OCI-LY1 (cell line): ENCODE measurements around the gene TMPRSS5.

Experiments used
- H2AFZ ChIP-seq: fragments of 200-600 bp; sonication (generic), shearing (Covaris generic); 2 replicates; pipeline ENCODE4 v1.6.0; 2014; ENCODE audit warnings: antibody characterized with exemption, mild to moderate bottlenecking, low read length
- H3F3A ChIP-seq: fragments of 200-600 bp; sonication (generic), shearing (Covaris generic); 2 replicates; pipeline ENCODE4 v1.6.0; 2014; ENCODE audit warnings: mild to moderate bottlenecking, antibody characterized with exemption, low read length, moderate library complexity; ENCODE audit not compliant: insufficient read depth
- H3K27ac ChIP-seq: fragments of 200-600 bp; sonication (generic); 2 replicates; pipeline ENCODE4 v1.5.1; 2014; ENCODE audit warnings: low read length, mixed run types, mild to moderate bottlenecking, low read depth; ENCODE audit not compliant: poor library complexity, severe bottlenecking
- H3K27me3 ChIP-seq: fragments of 200-600 bp; sonication (generic); 2 replicates; pipeline ENCODE4 v1.6.0; 2014; ENCODE audit warnings: antibody characterized with exemption, mild to moderate bottlenecking, low read length, moderate library complexity; ENCODE audit not compliant: insufficient read depth
- H3K36me3 ChIP-seq: fragments of 200-600 bp; sonication (generic); 2 replicates; pipeline ENCODE4 v1.6.1; 2014; ENCODE audit warnings: mild to moderate bottlenecking, antibody characterized with exemption, low read length, moderate library complexity, mixed read lengths; ENCODE audit not compliant: insufficient read depth
- H3K4me1 ChIP-seq: fragments of 200-600 bp; sonication (generic); 2 replicates; pipeline ENCODE4 v1.5.1; 2014; ENCODE audit warnings: mild to moderate bottlenecking, low read length, moderate library complexity; ENCODE audit not compliant: insufficient read depth, severe bottlenecking
- H3K4me2 ChIP-seq: fragments of 200-600 bp; sonication (generic), shearing (Covaris generic); 2 replicates; pipeline ENCODE4 v1.6.1; 2014; ENCODE audit warnings: low read length
- H3K4me3 ChIP-seq: fragments of 200-600 bp; sonication (generic); 2 replicates; pipeline ENCODE4 v1.5.1; 2014; ENCODE audit warnings: low read length, low read depth, mild to moderate bottlenecking, mixed read lengths; ENCODE audit not compliant: poor library complexity, severe bottlenecking
- H3K79me2 ChIP-seq: fragments of 200-600 bp; shearing (Covaris generic); 2 replicates; pipeline ENCODE4 v1.6.1; 2016; ENCODE audit warnings: mixed run types, low read length, mixed read lengths; ENCODE audit not compliant: insufficient read depth
- H3K9ac ChIP-seq: fragments of 200-600 bp; sonication (generic), shearing (Covaris generic); 2 replicates; pipeline ENCODE4 v1.6.1; 2014; ENCODE audit warnings: mild to moderate bottlenecking, low read length, mixed read lengths
- H3K9me2 ChIP-seq: fragments of 200-600 bp; sonication (generic), shearing (Covaris generic); 2 replicates; pipeline ENCODE4 v1.6.1; 2014; ENCODE audit warnings: low read depth, mild to moderate bottlenecking, low read length, mixed read lengths
- H3K9me3 ChIP-seq: fragments of 200-600 bp; shearing (Covaris generic); 2 replicates; pipeline ENCODE4 v1.6.1; 2014; ENCODE audit warnings: low read length, mixed read lengths
- H4K20me1 ChIP-seq: fragments of 200-600 bp; sonication (generic), shearing (Covaris generic); 2 replicates; pipeline ENCODE4 v1.6.0; 2016; ENCODE audit warnings: mild to moderate bottlenecking, low read length; ENCODE audit not compliant: insufficient read depth
- CTCF ChIP-seq: fragments of 200-600 bp; sonication (generic), shearing (Covaris generic); IDR thresholded peaks from 2 replicates; pipeline ENCODE4 v1.5.1; 2017; ENCODE audit warnings: mild to moderate bottlenecking, antibody characterized with exemption, low read length, moderate library complexity, mixed read lengths
- EZH2 ChIP-seq: fragments of 200-600 bp; sonication (generic), shearing (Covaris generic); IDR thresholded peaks from 2 replicates; pipeline ENCODE4 v1.8.0; 2017; ENCODE audit warnings: borderline replicate concordance, mixed run types, mild to moderate bottlenecking, antibody characterized with exemption, low read length, moderate library complexity, mixed read lengths

TMPRSS5 gene

GRCh38 chr11:113681282-113681681, 24.8 kb downstream of the TMPRSS5 start:
- H3K4me1 ChIP-seq, result no peaks in the 10 kb centered on the region
- H3K9ac ChIP-seq, result no peak overlapping the region
- no peaks in the 10 kb centered on the region for H3K9me3 ChIP-seq
- H2AFZ ChIP-seq, result no peak overlapping the region
- TF ChIP-seq CTCF, result no peak
- TF ChIP-seq EZH2, result no peak
- no peak overlapping the region for H3K27ac ChIP-seq
- no peaks in the 10 kb centered on the region for H4K20me1 ChIP-seq
- H3K79me2 ChIP-seq, result no peaks in the 10 kb centered on the region
- no peaks in the 10 kb centered on the region for H3F3A ChIP-seq
- H3K27me3 ChIP-seq, result no peaks in the 10 kb centered on the region
- H3K4me3 ChIP-seq, result no peak overlapping the region
- H3K36me3 ChIP-seq, result no peaks in the 10 kb centered on the region
- H3K4me2 ChIP-seq, result no peak overlapping the region
- H3K9me2 ChIP-seq, result no peaks in the 10 kb centered on the region

- H3K4me2 ChIP-seq, result no peak overlapping the region
- no peaks in the 10 kb centered on the region for H3K36me3 ChIP-seq
- H4K20me1 ChIP-seq, result no peaks in the 10 kb centered on the region
- no peak overlapping the region for H2AFZ ChIP-seq
- no peak overlapping the region for H3K27ac ChIP-seq
- no peaks in the 10 kb centered on the region for H3K27me3 ChIP-seq
- no peak overlapping the region for H3K9ac ChIP-seq
- H3K9me2 ChIP-seq, result no peaks in the 10 kb centered on the region
- no peak overlapping the region for H3K4me3 ChIP-seq
- H3F3A ChIP-seq, result no peaks in the 10 kb centered on the region
- no peaks in the 10 kb centered on the region for H3K79me2 ChIP-seq
- TF ChIP-seq EZH2, result no peak
- TF ChIP-seq CTCF, result no peak
- no peaks in the 10 kb centered on the region for H3K4me1 ChIP-seq
- no peaks in the 10 kb centered on the region for H3K9me3 ChIP-seq
These were observed 28.4 kb downstream of the TMPRSS5 start for GRCh38 chr11:113677685-113678084.

GRCh38 chr11:113675565-113675964, 30.5 kb downstream of the TMPRSS5 start:
- Histone ChIP-seq H3K9me2 (no peaks in the 10 kb centered on the region), H3K36me3 (no peaks in the 10 kb centered on the region), H3K27ac (no peak overlapping the region), H3F3A (no peaks in the 10 kb centered on the region), H3K9ac (no peak overlapping the region), H3K9me3 (no peaks in the 10 kb centered on the region), H4K20me1 (no peaks in the 10 kb centered on the region), H3K4me2 (no peak overlapping the region), H3K79me2 (no peaks in the 10 kb centered on the region), H3K27me3 (no peaks in the 10 kb centered on the region), H3K4me1 (no peaks in the 10 kb centered on the region), H3K4me3 (no peak overlapping the region), H2AFZ (no peak overlapping the region)
- TF ChIP-seq EZH2, result no peak
- no peak for TF ChIP-seq CTCF
